ENCODE measurements around the gene MYO16. TPM values are rescaled to one million over a fixed set of nuclear protein-coding genes. Genes with fewer than 3 reads are reported as not detected.

Gene MYO16
- total RNA-seq, 6 experiments from 2014 or later = not detected

GRCh38 chr13:108950333-108951010 lies 321.1 kb downstream of the MYO16 start:
- Mint-ChIP-seq H3K4me3 (no peak overlapping the region), H3K27me3 (ENCODE audit: insufficient read depth) (peaks cover 2% of the 10 kb centered on the region; the same call in 1 of the 2 replicates), H3K9me3 (no peaks in the 10 kb centered on the region), H3K36me3 (ENCODE audit: low read depth) (no peaks in the 10 kb centered on the region), H3K4me1 (ENCODE audit: low read depth) (peaks cover 17% of the 10 kb centered on the region), H3K27ac (no peak overlapping the region)
- TF ChIP-seq CTCF (IDR thresholded peaks at IDR 0.05) = no peak
- DNase-seq = no peak

- no peak for DNase-seq
- H3K9me3 Mint-ChIP-seq = no peaks in the 10 kb centered on the region
- peaks cover 18% of the 10 kb centered on the region for H3K4me1 Mint-ChIP-seq (ENCODE audit: low read depth)
- H3K27me3 Mint-ChIP-seq (ENCODE audit: insufficient read depth) = peaks cover 2% of the 10 kb centered on the region; the same call in 1 of the 2 replicates
- H3K4me3 Mint-ChIP-seq = no peak overlapping the region
- H3K27ac Mint-ChIP-seq = no peak overlapping the region
- TF ChIP-seq CTCF (IDR thresholded peaks at IDR 0.05) = no peak
- no peaks in the 10 kb centered on the region for H3K36me3 Mint-ChIP-seq (ENCODE audit: low read depth)
Measured at GRCh38 chr13:108955741-108956140, 326.3 kb downstream of the MYO16 start.

GRCh38 chr13:108957369-108958012 lies 328.1 kb downstream of the MYO16 start:
- Mint-ChIP-seq H3K4me3 (peak overlapping the region; percentile 68), H3K4me1 (ENCODE audit: low read depth) (peaks cover 28% of the 10 kb centered on the region), H3K27me3 (ENCODE audit: insufficient read depth) (peaks cover 2% of the 10 kb centered on the region; the same call in 1 of the 2 replicates), H3K36me3 (ENCODE audit: low read depth) (no peaks in the 10 kb centered on the region), H3K9me3 (no peaks in the 10 kb centered on the region), H3K27ac (peak overlapping the region; percentile 70)
- TF ChIP-seq CTCF (IDR thresholded peaks at IDR 0.05) = no peak
- peak; percentile 73 for DNase-seq

- TF ChIP-seq CTCF (IDR thresholded peaks at IDR 0.05) = no peak
- DNase-seq = no peak
- Mint-ChIP-seq H3K4me1 (ENCODE audit: low read depth) (peaks cover 33% of the 10 kb centered on the region), H3K9me3 (no peaks in the 10 kb centered on the region), H3K27me3 (ENCODE audit: insufficient read depth) (peaks cover 2% of the 10 kb centered on the region; the same call in 1 of the 2 replicates), H3K27ac (peak overlapping the region; percentile 70), H3K36me3 (ENCODE audit: low read depth) (no peaks in the 10 kb centered on the region), H3K4me3 (peak overlapping the region; percentile 68)
Measured at GRCh38 chr13:108958013-108958376, 328.6 kb downstream of the MYO16 start.

GRCh38 chr13:108959234-108959633 lies 329.8 kb downstream of the MYO16 start:
- Mint-ChIP-seq H3K36me3 (ENCODE audit: low read depth) (no peaks in the 10 kb centered on the region), H3K27ac (peak overlapping the region; percentile 37; the same call in 1 of the 2 replicates), H3K4me1 (ENCODE audit: low read depth) (peaks cover 46% of the 10 kb centered on the region), H3K9me3 (no peaks in the 10 kb centered on the region), H3K4me3 (no peak overlapping the region), H3K27me3 (ENCODE audit: insufficient read depth) (peaks cover 3% of the 10 kb centered on the region; the same call in 1 of the 2 replicates)
- DNase-seq = no peak
- TF ChIP-seq CTCF (IDR thresholded peaks at IDR 0.05) = no peak

Measured in HFFc6 (cell line).